KOPT-K1 (cell line): ENCODE measurements around the gene ZBTB49.

ENCODE experiments used
- H3K27ac ChIP-seq: fragments of 200-600 bp; sonication (generic); 2 replicates; pipeline ENCODE4 v1.5.1; 2016; ENCODE audit warnings: antibody characterized with exemption, mild to moderate bottlenecking, low read depth, low read length; ENCODE audit not compliant: poor library complexity, severe bottlenecking
- H3K36me3 ChIP-seq: fragments of 200-600 bp; sonication (generic); 2 replicates; pipeline ENCODE4 v1.5.1; 2017; ENCODE audit warnings: antibody characterized with exemption, mild to moderate bottlenecking, low read length, moderate library complexity; ENCODE audit not compliant: insufficient read depth
- H3K9me3 ChIP-seq: fragments of 200-600 bp; sonication (generic); 2 replicates; pipeline ENCODE4 v1.5.1; 2017; ENCODE audit warnings: antibody characterized with exemption, low read length, mild to moderate bottlenecking; ENCODE audit not compliant: insufficient read depth, poor library complexity, severe bottlenecking

ZBTB49 gene

GRCh38 chr4:4355302-4355701 is 65.3 kb downstream of the ZBTB49 start:
- no peaks in the 10 kb centered on the region for H3K36me3 ChIP-seq
- H3K9me3 ChIP-seq = peaks cover 11% of the 10 kb centered on the region
- no peak overlapping the region for H3K27ac ChIP-seq

GRCh38 chr4:4356106-4357041 is 66.3 kb downstream of the ZBTB49 start:
- Histone ChIP-seq H3K9me3 (peaks cover 9% of the 10 kb centered on the region), H3K36me3 (no peaks in the 10 kb centered on the region), H3K27ac (no peak overlapping the region)

- no peak overlapping the region for H3K27ac ChIP-seq
- no peaks in the 10 kb centered on the region for H3K36me3 ChIP-seq
- H3K9me3 ChIP-seq = peaks cover 4% of the 10 kb centered on the region
Observed at GRCh38 chr4:4358093-4358854, 68.2 kb downstream of the ZBTB49 start.

- no peaks in the 10 kb centered on the region for H3K36me3 ChIP-seq
- H3K9me3 ChIP-seq = peaks cover 34% of the 10 kb centered on the region
- no peak overlapping the region for H3K27ac ChIP-seq
Observed at GRCh38 chr4:4361883-4362282, 71.8 kb downstream of the ZBTB49 start.

GRCh38 chr4:4362991-4363697 is 73.1 kb downstream of the ZBTB49 start:
- peaks cover 34% of the 10 kb centered on the region for H3K9me3 ChIP-seq
- no peak overlapping the region for H3K27ac ChIP-seq
- H3K36me3 ChIP-seq = no peaks in the 10 kb centered on the region

- Histone ChIP-seq H3K9me3 (peaks cover 34% of the 10 kb centered on the region), H3K27ac (no peak overlapping the region), H3K36me3 (no peaks in the 10 kb centered on the region)
Observed at GRCh38 chr4:4364061-4364460, 74.0 kb downstream of the ZBTB49 start.

- Histone ChIP-seq H3K9me3 (peaks cover 34% of the 10 kb centered on the region), H3K36me3 (no peaks in the 10 kb centered on the region), H3K27ac (no peak overlapping the region)
Observed at GRCh38 chr4:4364486-4365208, 74.6 kb downstream of the ZBTB49 start.

GRCh38 chr4:4368809-4369580 is 78.9 kb downstream of the ZBTB49 start:
- H3K27ac ChIP-seq = no peak overlapping the region
- no peaks in the 10 kb centered on the region for H3K36me3 ChIP-seq

More at GRCh38 chr4:4368809-4369580, 78.9 kb downstream of the ZBTB49 start:
- peaks cover 24% of the 10 kb centered on the region for H3K9me3 ChIP-seq
